Measurements from ENCODE around the gene S100A10. TPM values are rescaled to one million over a fixed set of nuclear protein-coding genes. Genes with fewer than 3 reads are reported as not detected.

S100A10 gene
- total RNA-seq, 1 experiment from 2014 or later = 161 TPM

- Mint-ChIP-seq H3K9me3 (no peaks in the 10 kb centered on the region), H3K27me3 (ENCODE audit: low read depth) (peaks cover 2% of the 10 kb centered on the region; the same call in 1 of the 2 replicates), H3K4me1 (peaks cover 57% of the 10 kb centered on the region), H3K27ac (no peak overlapping the region), H3K4me3 (no peak overlapping the region), H3K36me3 (peaks cover 26% of the 10 kb centered on the region)
- DNase-seq (ENCODE audit: low spot score) (no peak), ATAC-seq (no peak)
- ChIA-PET CTCF (interaction anchor here (0.8 to 9.2 kb wide), 5 partner anchors 14 to 55 kb away, joined by 3 to 83 read pairs (median 5); no protein-coding TSS in a partner anchor), POLR2A (interaction anchor here (0.7 kb wide), 1 partner anchor 20 kb away, joined by 3 read pairs; no protein-coding TSS in a partner anchor)
- no peak for TF ChIP-seq CTCF (IDR thresholded peaks at IDR 0.05)
- TF ChIP-seq PRRX2 (CRISPR knock-in tag; IDR thresholded peaks at IDR 0.05) = no peak
- no peak for TF ChIP-seq E2F1 (CRISPR knock-in tag; IDR thresholded peaks at IDR 0.05)
- no peak for TF ChIP-seq FOXK1 (CRISPR knock-in tag; IDR thresholded peaks at IDR 0.05)
- TF ChIP-seq ZNF416 (CRISPR knock-in tag; IDR thresholded peaks at IDR 0.05) = no peak
- no peak for TF ChIP-seq FOXP4 (CRISPR knock-in tag; IDR thresholded peaks at IDR 0.05)
Measured at GRCh38 chr1:151988405-151988923, 5.2 kb downstream of the S100A10 start.

GRCh38 chr1:151986501-151987190 is 7.0 kb downstream of the S100A10 start:
- DNase-seq (ENCODE audit: low spot score) = no peak
- Mint-ChIP-seq H3K9me3 (no peaks in the 10 kb centered on the region), H3K4me1 (peaks cover 41% of the 10 kb centered on the region), H3K4me3 (no peak overlapping the region), H3K27me3 (ENCODE audit: low read depth) (no peaks in the 10 kb centered on the region; the same call in 1 of the 2 replicates), H3K36me3 (peaks cover 36% of the 10 kb centered on the region), H3K27ac (no peak overlapping the region)
- no peak for ATAC-seq
- POLR2A ChIA-PET = no interaction called here
- CTCF ChIA-PET = interaction anchor here (1.0 to 9.2 kb wide), 3 partner anchors 16 to 27 kb away, joined by 3 to 83 read pairs (median 4); no protein-coding TSS in a partner anchor
- TF ChIP-seq NFATC4 (CRISPR knock-in tag; IDR thresholded peaks at IDR 0.05) (no peak), IRF2 (CRISPR knock-in tag; IDR thresholded peaks at IDR 0.05; ENCODE audit: borderline replicate concordance, low read depth) (no peak), ZNF396 (CRISPR knock-in tag; IDR thresholded peaks at IDR 0.05; ENCODE audit: borderline replicate concordance) (no peak), SMAD4 (CRISPR knock-in tag; IDR thresholded peaks at IDR 0.05) (no peak), HMGA2 (CRISPR knock-in tag; IDR thresholded peaks at IDR 0.05) (no peak), NR3C1 (CRISPR knock-in tag; conservative IDR thresholded peaks at IDR 0.05; ENCODE audit: low read depth) (no peak), SP1 (CRISPR knock-in tag; conservative IDR thresholded peaks at IDR 0.05) (no peak), FOXJ3 (CRISPR knock-in tag; IDR thresholded peaks at IDR 0.05; ENCODE audit: borderline replicate concordance) (no peak), NFE2L1 (CRISPR knock-in tag; IDR thresholded peaks at IDR 0.05) (no peak), NFYB (CRISPR knock-in tag; conservative IDR thresholded peaks at IDR 0.05; ENCODE audit: low read depth) (no peak), MYBL2 (CRISPR knock-in tag; IDR thresholded peaks at IDR 0.05) (no peak), TEAD4 (CRISPR knock-in tag; IDR thresholded peaks at IDR 0.05) (no peak), USF1 (CRISPR knock-in tag; IDR thresholded peaks at IDR 0.05) (no peak), ZBTB21 (CRISPR knock-in tag; IDR thresholded peaks at IDR 0.05; ENCODE audit: borderline replicate concordance) (no peak), ELF4 (CRISPR knock-in tag; IDR thresholded peaks at IDR 0.05; ENCODE audit: low read depth) (no peak), CBFB (CRISPR knock-in tag; IDR thresholded peaks at IDR 0.05; ENCODE audit: low read depth) (no peak), FOXK1 (CRISPR knock-in tag; IDR thresholded peaks at IDR 0.05) (no peak), RELA (CRISPR knock-in tag; IDR thresholded peaks at IDR 0.05; ENCODE audit: borderline replicate concordance) (no peak), ZBTB43 (CRISPR knock-in tag; IDR thresholded peaks at IDR 0.05) (no peak)

Data from WTC11 (cell line).